ENCODE data around the gene STXBP2. TPM values are rescaled to one million over a fixed set of nuclear protein-coding genes. Genes with fewer than 3 reads are reported as not detected.

The STXBP2 gene
- total and polyA plus RNA-seq, 9 donors, result 1.6 to 12.4 (median 5.1) TPM

DNA sequence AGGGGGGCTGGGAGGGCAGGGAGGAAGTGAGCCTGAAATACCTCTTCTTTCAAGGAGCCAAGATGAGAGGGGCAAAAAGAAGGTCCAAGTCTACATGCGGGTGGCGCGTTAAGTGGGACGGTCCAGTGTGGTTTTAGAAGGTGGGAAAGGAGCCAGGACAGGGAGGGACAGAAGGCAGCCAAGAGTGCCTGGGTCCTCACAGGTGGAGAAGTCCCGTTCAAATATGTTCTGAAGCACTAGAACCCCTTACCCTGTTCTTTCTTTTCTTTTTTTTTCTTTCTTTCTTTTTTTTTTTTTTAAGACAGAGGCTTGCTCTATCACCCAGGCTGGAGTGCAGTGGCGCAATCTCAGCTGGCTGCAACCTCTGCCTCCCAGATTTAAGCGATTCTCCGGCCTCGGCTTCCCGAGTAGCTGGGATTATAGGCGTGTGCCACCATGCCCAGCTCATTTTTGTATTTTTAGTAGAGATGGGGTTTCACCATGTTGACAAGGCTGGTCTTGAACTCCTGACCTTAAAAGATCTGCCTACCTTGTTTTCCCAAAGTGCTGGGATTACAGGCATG, 33.9 kb upstream of the STXBP2 start:
- DNase-seq, result no peak
- Histone ChIP-seq H3K9me3 (replicated peaks; ENCODE audit: control insufficient read depth, low read depth, low read length) (no peaks in the 10 kb centered on the region), H3K4me3 (ENCODE audit: low read length) (no peak overlapping the region), H3K27ac (ENCODE audit: low read length) (no peak overlapping the region), H3K4me1 (ENCODE audit: control insufficient read depth, insufficient read depth, low read length) (no peaks in the 10 kb centered on the region), H3K36me3 (ENCODE audit: control insufficient read depth, insufficient read depth, low read length) (no peaks in the 10 kb centered on the region), H3K27me3 (ENCODE audit: control insufficient read depth, insufficient read depth, low read length) (peaks cover 6% of the 10 kb centered on the region)
- WGBS (ENCODE audit: insufficient coverage), result 81% methylated on average over 7 of the region's 11 CpGs

- no peak for DNase-seq
- WGBS (ENCODE audit: insufficient coverage), result 80% methylated on average over 9 of the region's 9 CpGs
- no peaks in the 10 kb centered on the region for H3K27me3 ChIP-seq (ENCODE audit: control insufficient read depth, insufficient read depth, low read length)
- H3K4me1 ChIP-seq (ENCODE audit: control insufficient read depth, insufficient read depth, low read length), result no peaks in the 10 kb centered on the region
- H3K27ac ChIP-seq (ENCODE audit: low read length), result no peak overlapping the region
- H3K4me3 ChIP-seq (ENCODE audit: low read length), result no peak overlapping the region
- no peaks in the 10 kb centered on the region for H3K36me3 ChIP-seq (ENCODE audit: control insufficient read depth, insufficient read depth, low read length)
- no peaks in the 10 kb centered on the region for H3K9me3 ChIP-seq (replicated peaks; ENCODE audit: control insufficient read depth, low read depth, low read length)
Observed at GRCh38 chr19:7603919-7604318, 33.0 kb upstream of the STXBP2 start.

- DNase-seq, result no peak
- Histone ChIP-seq H3K27ac (ENCODE audit: low read length) (no peak overlapping the region), H3K27me3 (ENCODE audit: control insufficient read depth, insufficient read depth, low read length) (no peaks in the 10 kb centered on the region), H3K4me3 (ENCODE audit: low read length) (no peak overlapping the region), H3K9me3 (replicated peaks; ENCODE audit: control insufficient read depth, low read depth, low read length) (no peaks in the 10 kb centered on the region), H3K4me1 (ENCODE audit: control insufficient read depth, insufficient read depth, low read length) (no peaks in the 10 kb centered on the region), H3K36me3 (ENCODE audit: control insufficient read depth, insufficient read depth, low read length) (no peaks in the 10 kb centered on the region)
- WGBS (ENCODE audit: insufficient coverage), result 77% methylated on average over 8 of the region's 14 CpGs
Observed at GRCh38 chr19:7605490-7606222, 31.3 kb upstream of the STXBP2 start.

DNA sequence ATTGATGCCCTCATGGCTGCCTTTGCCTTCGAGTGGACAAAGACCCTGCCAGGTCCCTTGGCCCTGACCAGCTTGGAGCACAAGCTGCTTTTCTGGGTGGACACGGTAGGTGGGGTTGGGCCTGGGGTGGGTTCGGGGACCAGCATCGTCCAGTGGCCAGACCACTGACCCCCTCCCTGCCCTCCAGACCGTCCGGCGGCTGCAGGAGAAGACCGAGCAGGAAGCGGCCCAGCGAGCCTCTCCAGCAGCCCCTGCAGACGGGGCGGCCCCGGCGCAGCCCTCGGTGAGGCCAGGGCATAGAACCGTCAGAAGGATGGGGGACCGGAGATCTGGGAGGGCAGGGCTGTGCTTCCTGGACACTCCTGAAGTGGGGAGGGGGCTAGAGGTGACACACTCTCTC, 30.6 kb upstream of the STXBP2 start:
- Histone ChIP-seq H3K27me3 (ENCODE audit: control insufficient read depth, insufficient read depth, low read length) (no peaks in the 10 kb centered on the region), H3K4me3 (ENCODE audit: low read length) (no peak overlapping the region), H3K27ac (ENCODE audit: low read length) (no peak overlapping the region), H3K4me1 (ENCODE audit: control insufficient read depth, insufficient read depth, low read length) (no peaks in the 10 kb centered on the region), H3K36me3 (ENCODE audit: control insufficient read depth, insufficient read depth, low read length) (no peaks in the 10 kb centered on the region), H3K9me3 (replicated peaks; ENCODE audit: control insufficient read depth, low read depth, low read length) (no peaks in the 10 kb centered on the region)
- DNase-seq, result no peak
- 82% methylated on average over 5 of the region's 17 CpGs for WGBS (ENCODE audit: insufficient coverage)

GRCh38 chr19:7607212-7607873, 29.6 kb upstream of the STXBP2 start:
- Histone ChIP-seq H3K9me3 (replicated peaks; ENCODE audit: control insufficient read depth, low read depth, low read length) (no peaks in the 10 kb centered on the region), H3K4me1 (ENCODE audit: control insufficient read depth, insufficient read depth, low read length) (no peaks in the 10 kb centered on the region), H3K36me3 (ENCODE audit: control insufficient read depth, insufficient read depth, low read length) (no peaks in the 10 kb centered on the region), H3K27ac (ENCODE audit: low read length) (no peak overlapping the region), H3K27me3 (ENCODE audit: control insufficient read depth, insufficient read depth, low read length) (no peaks in the 10 kb centered on the region), H3K4me3 (ENCODE audit: low read length) (no peak overlapping the region)
- no CpG with 5 or more reads among the region's 10 CpGs for WGBS (ENCODE audit: insufficient coverage)
- no peak for DNase-seq

DNA sequence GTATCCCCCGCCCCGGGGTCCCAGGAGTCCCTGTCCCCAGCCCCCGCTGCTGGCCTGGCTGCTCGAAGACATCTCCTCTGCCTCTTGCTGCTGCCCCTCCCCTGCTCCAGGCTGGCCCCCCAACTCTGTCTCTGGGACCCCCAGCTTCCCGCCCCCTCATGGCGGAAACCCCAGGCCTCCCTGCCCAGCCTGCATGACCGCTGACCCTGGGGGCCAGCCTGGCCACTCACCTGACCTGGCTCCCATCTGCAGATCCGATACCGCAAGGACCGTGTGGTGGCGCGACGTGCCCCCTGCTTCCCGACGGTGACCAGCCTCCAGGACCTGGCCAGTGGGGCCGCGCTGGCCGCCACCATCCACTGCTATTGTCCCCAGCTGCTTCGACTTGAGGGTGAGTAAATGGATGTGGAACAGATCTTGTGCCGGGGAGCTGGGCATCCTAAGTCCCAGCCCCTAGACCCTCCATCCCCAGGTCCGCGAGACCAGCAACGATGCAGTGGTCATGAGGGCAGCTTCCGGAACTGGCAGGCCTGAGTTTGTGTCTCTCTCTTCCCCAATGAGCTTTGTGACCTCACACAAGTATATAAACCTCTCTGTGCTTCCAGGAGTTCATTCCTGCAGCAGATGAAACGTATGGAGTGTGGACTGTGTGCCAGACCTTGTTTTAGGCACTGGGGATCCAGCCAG, 28.9 kb upstream of the STXBP2 start:
- Histone ChIP-seq H3K4me1 (ENCODE audit: control insufficient read depth, insufficient read depth, low read length) (no peaks in the 10 kb centered on the region), H3K36me3 (ENCODE audit: control insufficient read depth, insufficient read depth, low read length) (no peaks in the 10 kb centered on the region), H3K27ac (ENCODE audit: low read length) (no peak overlapping the region), H3K4me3 (ENCODE audit: low read length) (no peak overlapping the region), H3K9me3 (replicated peaks; ENCODE audit: control insufficient read depth, low read depth, low read length) (no peaks in the 10 kb centered on the region), H3K27me3 (ENCODE audit: control insufficient read depth, insufficient read depth, low read length) (no peaks in the 10 kb centered on the region)
- WGBS (ENCODE audit: insufficient coverage), result 86% methylated on average over 15 of the region's 25 CpGs
- DNase-seq, result no peak

DNA sequence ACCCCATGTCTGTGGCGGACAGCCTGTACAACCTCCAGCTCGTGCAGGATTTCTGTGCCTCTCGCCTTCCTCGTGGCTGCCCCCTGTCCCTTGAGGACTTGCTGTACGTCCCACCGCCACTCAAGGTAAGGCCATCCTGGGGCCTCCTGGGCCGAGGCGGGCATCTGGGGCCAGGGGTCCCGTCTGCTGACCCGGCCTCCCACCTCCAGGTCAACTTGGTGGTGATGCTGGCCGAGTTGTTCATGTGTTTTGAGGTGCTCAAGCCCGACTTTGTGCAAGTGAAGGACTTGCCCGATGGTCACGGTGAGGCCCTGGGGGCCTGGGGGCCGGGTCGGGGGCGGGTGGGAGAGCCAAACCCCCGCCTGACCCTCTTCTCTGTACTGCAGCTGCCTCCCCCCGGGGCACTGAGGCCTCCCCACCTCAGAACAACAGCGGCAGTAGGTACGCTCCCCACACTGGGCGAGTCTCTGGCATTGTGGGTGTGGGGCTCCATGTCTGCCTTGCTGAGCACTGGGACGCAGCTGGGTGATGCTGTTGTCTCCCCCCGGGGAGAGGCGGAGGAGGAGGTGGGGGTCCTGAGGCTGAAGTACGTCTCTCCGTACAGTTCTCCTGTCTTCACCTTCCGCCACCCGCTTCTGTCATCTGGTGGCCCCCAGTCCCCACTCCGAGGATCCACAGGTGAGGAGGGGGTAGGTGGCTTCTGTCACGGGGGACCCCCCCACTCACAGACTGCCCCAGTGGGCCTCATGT, 26.2 kb upstream of the STXBP2 start:
- DNase-seq, result peak; percentile 0
- no peak overlapping the region for H3K4me3 ChIP-seq (ENCODE audit: low read length)
- no peaks in the 10 kb centered on the region for H3K27me3 ChIP-seq (ENCODE audit: control insufficient read depth, insufficient read depth, low read length)
- H3K4me1 ChIP-seq (ENCODE audit: control insufficient read depth, insufficient read depth, low read length), result no peaks in the 10 kb centered on the region
- H3K27ac ChIP-seq (ENCODE audit: low read length), result no peak overlapping the region
- no peaks in the 10 kb centered on the region for H3K9me3 ChIP-seq (replicated peaks; ENCODE audit: control insufficient read depth, low read depth, low read length)
- H3K36me3 ChIP-seq (ENCODE audit: control insufficient read depth, insufficient read depth, low read length), result no peaks in the 10 kb centered on the region
- 79% methylated on average over 18 of the region's 31 CpGs for WGBS (ENCODE audit: insufficient coverage)

DNA sequence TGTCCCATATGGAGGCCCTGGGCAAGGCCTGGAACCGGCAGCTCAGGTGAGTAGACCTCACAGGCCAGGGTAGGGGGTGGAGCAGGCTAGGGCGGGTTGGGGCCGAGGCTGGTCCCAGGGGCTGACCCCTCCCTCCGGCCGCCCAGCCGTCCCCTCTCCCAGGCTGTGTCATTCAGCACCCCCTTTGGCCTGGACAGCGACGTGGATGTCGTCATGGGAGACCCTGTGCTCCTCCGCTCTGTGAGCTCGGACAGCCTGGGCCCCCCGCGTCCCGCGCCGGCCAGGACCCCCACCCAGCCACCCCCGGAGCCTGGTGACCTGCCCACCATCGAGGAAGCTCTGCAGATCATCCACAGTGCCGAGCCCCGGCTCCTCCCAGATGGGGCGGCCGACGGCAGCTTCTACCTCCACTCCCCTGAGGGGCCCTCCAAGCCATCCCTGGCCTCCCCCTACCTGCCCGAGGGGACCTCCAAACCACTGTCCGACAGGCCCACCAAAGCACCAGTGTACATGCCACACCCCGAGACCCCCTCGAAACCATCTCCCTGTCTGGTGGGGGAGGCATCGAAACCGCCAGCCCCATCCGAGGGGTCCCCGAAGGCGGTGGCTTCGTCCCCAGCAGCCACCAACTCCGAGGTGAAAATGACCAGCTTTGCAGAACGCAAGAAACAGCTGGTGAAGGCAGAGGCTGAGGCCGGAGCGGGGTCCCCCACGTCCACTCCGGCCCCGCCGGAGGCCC, 25.2 kb upstream of the STXBP2 start:
- no peaks in the 10 kb centered on the region for H3K36me3 ChIP-seq (ENCODE audit: control insufficient read depth, insufficient read depth, low read length)
- H3K9me3 ChIP-seq (replicated peaks; ENCODE audit: control insufficient read depth, low read depth, low read length), result no peaks in the 10 kb centered on the region
- H3K27me3 ChIP-seq (ENCODE audit: control insufficient read depth, insufficient read depth, low read length), result no peaks in the 10 kb centered on the region
- 77% methylated on average over 38 of the region's 41 CpGs for WGBS (ENCODE audit: insufficient coverage)
- H3K27ac ChIP-seq (ENCODE audit: low read length), result no peak overlapping the region
- H3K4me3 ChIP-seq (ENCODE audit: low read length), result no peak overlapping the region
- H3K4me1 ChIP-seq (ENCODE audit: control insufficient read depth, insufficient read depth, low read length), result no peaks in the 10 kb centered on the region
- DNase-seq, result peak; percentile 0

All from muscle of leg (tissue), 11 donors.